ENCODE results near the gene ANTKMT. TPM values are rescaled to one million over a fixed set of nuclear protein-coding genes. Genes with fewer than 3 reads are reported as not detected.
A peak's percentile ranks its signal among the peaks of the same experiment; 100 is the strongest.

The ANTKMT gene
- total RNA-seq, 1 donor from 2014 or later, result 7.5 TPM

DNA sequence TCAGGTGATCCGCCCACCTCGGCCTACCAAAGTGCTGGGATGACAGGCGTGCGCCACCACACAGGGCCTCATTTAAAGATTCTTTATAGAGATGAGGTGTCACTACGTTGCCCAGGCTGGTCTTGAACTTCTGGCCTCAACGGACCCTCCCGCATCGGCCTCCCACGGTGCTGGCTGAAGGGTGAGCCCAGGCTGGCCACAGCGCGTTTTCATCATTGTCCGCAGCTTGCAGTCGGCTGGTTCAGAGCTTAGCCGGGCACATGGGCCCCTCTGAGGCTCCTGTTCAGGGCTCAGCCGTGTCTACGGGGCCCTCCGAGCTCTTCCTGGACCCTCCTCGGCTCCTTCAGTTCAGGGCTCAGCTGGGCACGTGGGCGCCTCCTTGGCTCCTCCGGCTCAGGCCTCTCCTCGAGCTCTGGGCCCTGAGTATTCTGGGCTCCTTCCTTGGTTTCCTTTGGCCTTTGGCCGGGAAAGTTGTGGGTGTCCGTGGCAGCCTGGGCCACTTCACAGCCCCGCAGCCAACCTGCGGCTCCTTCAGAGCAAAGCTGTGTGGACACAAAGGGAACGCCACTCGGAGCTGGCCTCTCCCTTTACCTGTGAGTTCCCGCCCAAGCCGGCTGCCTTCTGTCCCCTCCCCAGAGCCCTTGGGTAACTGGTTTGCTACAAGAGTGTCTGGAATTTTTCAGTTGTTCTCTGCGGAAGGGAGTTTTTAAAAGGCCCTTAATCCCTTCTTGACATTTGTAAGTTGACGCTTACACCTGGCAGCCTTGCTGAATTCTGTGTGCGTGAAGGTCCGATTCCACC lies 38.4 kb downstream of the ANTKMT start:
- Histone ChIP-seq H3K79me2 (ENCODE audit: low read depth) (no peaks in the 10 kb centered on the region), H3K27me3 (no peaks in the 10 kb centered on the region), H3K9me3 (ENCODE audit: low read depth) (no peaks in the 10 kb centered on the region), H4K20me1 (ENCODE audit: low read depth) (no peaks in the 10 kb centered on the region), H3K4me1 (peaks cover 8% of the 10 kb centered on the region), H3K27ac (peak overlapping the region; percentile 30), H3K36me3 (no peaks in the 10 kb centered on the region), H3K4me2 (no peak overlapping the region), H3K9ac (no peak overlapping the region), H3F3A (ENCODE audit: low read depth) (peaks cover 7% of the 10 kb centered on the region), H2AFZ (replicated peaks) (no peak overlapping the region), H3K4me3 (no peak overlapping the region)
- H3K4me1 Mint-ChIP-seq, result peaks cover 11% of the 10 kb centered on the region
- peaks cover 10% of the 10 kb centered on the region for H3K9me3 Mint-ChIP-seq
- DNase-seq (ENCODE audit: low spot score), result no peak
- TF ChIP-seq CTCF (IDR thresholded peaks at IDR 0.05) (no peak), EZH2 (IDR thresholded peaks at IDR 0.05) (no peak), EZH2phosphoT487 (IDR thresholded peaks at IDR 0.05) (no peak)
- H3K4me3 Mint-ChIP-seq, result peak overlapping the region; percentile 76
- no peaks in the 10 kb centered on the region for H3K36me3 Mint-ChIP-seq
- H3K27ac Mint-ChIP-seq, result peak overlapping the region; percentile 97
- H3K27me3 Mint-ChIP-seq (ENCODE audit: insufficient read depth, low read depth), result peaks cover 9% of the 10 kb centered on the region

GRCh38 chr16:760065-760464 lies 39.1 kb downstream of the ANTKMT start:
- peaks cover 7% of the 10 kb centered on the region for H3F3A ChIP-seq (ENCODE audit: low read depth)
- no peaks in the 10 kb centered on the region for H4K20me1 ChIP-seq (ENCODE audit: low read depth)
- no peak for DNase-seq (ENCODE audit: low spot score)
- Mint-ChIP-seq H3K4me1 (peaks cover 11% of the 10 kb centered on the region), H3K9me3 (peaks cover 10% of the 10 kb centered on the region), H3K27me3 (ENCODE audit: insufficient read depth, low read depth) (peaks cover 9% of the 10 kb centered on the region), H3K4me3 (no peak overlapping the region), H3K27ac (peak overlapping the region; percentile 97), H3K36me3 (no peaks in the 10 kb centered on the region)
- H3K4me2 ChIP-seq, result no peak overlapping the region
- H3K9me3 ChIP-seq (ENCODE audit: low read depth), result no peaks in the 10 kb centered on the region
- peaks cover 8% of the 10 kb centered on the region for H3K4me1 ChIP-seq
- no peak overlapping the region for H3K9ac ChIP-seq
- H3K27ac ChIP-seq, result peak overlapping the region; percentile 30
- H3K4me3 ChIP-seq, result no peak overlapping the region
- H2AFZ ChIP-seq (replicated peaks), result no peak overlapping the region
- no peak for TF ChIP-seq EZH2phosphoT487 (IDR thresholded peaks at IDR 0.05)
- TF ChIP-seq CTCF (IDR thresholded peaks at IDR 0.05), result no peak
- no peak for TF ChIP-seq EZH2 (IDR thresholded peaks at IDR 0.05)
- H3K27me3 ChIP-seq, result no peaks in the 10 kb centered on the region
- H3K79me2 ChIP-seq (ENCODE audit: low read depth), result no peaks in the 10 kb centered on the region
- H3K36me3 ChIP-seq, result no peaks in the 10 kb centered on the region

GRCh38 chr16:760545-761343 lies 39.8 kb downstream of the ANTKMT start, which contains the start of gene MSLN:
MSLN (plus strand) TSS chr16:760734; CDS start chr16:762681, 1,947 bp downstream.
- Histone ChIP-seq H3K9me3 (ENCODE audit: low read depth) (no peaks in the 10 kb centered on the region), H3K9ac (no peak within 1 kb of the TSS), H3K27me3 (no peaks in the 10 kb centered on the region), H4K20me1 (ENCODE audit: low read depth) (no peaks in the 10 kb centered on the region), H2AFZ (replicated peaks) (no peak within 1 kb of the TSS), H3K79me2 (ENCODE audit: low read depth) (no peaks in the 10 kb centered on the region), H3K4me3 (no peak within 1 kb of the TSS), H3F3A (ENCODE audit: low read depth) (peaks cover 7% of the 10 kb centered on the region), H3K27ac (peak within 1 kb of the TSS; percentile 30), H3K4me2 (no peak within 1 kb of the TSS), H3K36me3 (no peaks in the 10 kb centered on the region), H3K4me1 (peaks cover 8% of the 10 kb centered on the region)
- TF ChIP-seq EZH2 (IDR thresholded peaks at IDR 0.05) (no peak), CTCF (IDR thresholded peaks at IDR 0.05) (no peak), EZH2phosphoT487 (IDR thresholded peaks at IDR 0.05) (no peak)
- H3K9me3 Mint-ChIP-seq, result peaks cover 10% of the 10 kb centered on the region
- no peak for DNase-seq (ENCODE audit: low spot score)
- H3K4me3 Mint-ChIP-seq, result peak within 1 kb of the TSS; percentile 76
- H3K4me1 Mint-ChIP-seq, result peaks cover 11% of the 10 kb centered on the region
- peaks cover 7% of the 10 kb centered on the region for H3K27me3 Mint-ChIP-seq (ENCODE audit: insufficient read depth, low read depth)
- no peaks in the 10 kb centered on the region for H3K36me3 Mint-ChIP-seq
- peak within 1 kb of the TSS; percentile 97 for H3K27ac Mint-ChIP-seq
